K562 (cell line): ENCODE results near the gene CREB3L2. TPM values are rescaled to one million over a fixed set of nuclear protein-coding genes. Genes with fewer than 3 reads are reported as not detected.

Experiments
- ATAC-seq: fragments of 200-7000 bp; cut with Tn5 transposase; 3 replicates; pipeline ENCODE4 v1.9.1; 2020; ENCODE audit warnings: moderate library complexity
- BruUV-seq: library from RNA; stranded (reverse); fragments of 400-500 nt; replicated peaks from 2 replicates; lab custom pipeline; 2021; lab: Mats Ljungman, UMichigan
- CTCF ChIA-PET: fragments of 300-600 bp; formaldehyde crosslinking; extraction: SDS; loops from one replicate; lab custom pipeline; 2021; ENCODE audit warnings: low intra/inter-chr PET ratio; lab: Yijun Ruan, JAX
- POLR2A ChIA-PET: fragments of 300-600, 350-650 bp; sonication (Branson Sonifier 250); formaldehyde crosslinking; extraction: SDS; loops from one replicate; lab custom pipeline; 2021; ENCODE audit warnings: antibody characterized with exemption, inconsistent platforms; lab: Yijun Ruan, JAX
- DNase-seq, 4 experiments: peaks; one replicate each; pipeline versions ENCODE4 v3.0.0 to v3.0.0-alpha.2; 2011 to 2018; ENCODE audit warnings: low spot score in 3 of 4, mixed read lengths in 3 of 4; ENCODE audit errors: extremely low read depth in 1 of 4
- FAIRE-seq: peaks from 2 replicates; lab custom pipeline; 2011; peaks lifted over from hg19 to GRCh38; lab: Jason Lieb, UNC
- H2AFZ ChIP-seq: 2 replicates; pipeline ENCODE4 v1.6.0; 2011; ENCODE audit warnings: low read depth, low read length, control low read depth, inconsistent platforms
- H3K27ac ChIP-seq: fragments of 200-600 bp; 3 replicates; pipeline ENCODE4 v1.8.0; 2011; ENCODE audit warnings: low read depth, mild to moderate bottlenecking, control low read depth, inconsistent platforms, low read length, moderate library complexity, mixed read lengths; ENCODE audit errors: extremely low read depth
- H3K27me3 ChIP-seq, 2 experiments: fragments of 300-600 bp in 1 of 2; 2 replicates in 1 of 2; 3 replicates in 1 of 2; pipeline versions ENCODE4 v1.6.0 to v1.8.0; 2011; ENCODE audit warnings: inconsistent platforms in 2 of 2, low read length in 2 of 2, mild to moderate bottlenecking in 1 of 2, mixed read lengths in 1 of 2, moderate library complexity in 1 of 2; ENCODE audit not compliant: control insufficient read depth in 2 of 2, insufficient read depth in 2 of 2
- H3K36me3 ChIP-seq: fragments of 300-600 bp; 3 replicates; pipeline ENCODE4 v1.8.0; 2011; ENCODE audit warnings: mild to moderate bottlenecking, low read length, inconsistent platforms; ENCODE audit not compliant: control insufficient read depth, insufficient read depth
- H3K4me1 ChIP-seq, 2 experiments: fragments of 200-600 bp in 1 of 2; replicated peaks in 1 of 2; 2 replicates in 1 of 2; 3 replicates in 1 of 2; pipeline versions ENCODE4 v1.5.1 to v1.8.0; 2011; ENCODE audit warnings: inconsistent platforms in 2 of 2, low read length in 2 of 2, mild to moderate bottlenecking in 1 of 2, mixed read lengths in 1 of 2, moderate library complexity in 1 of 2; ENCODE audit not compliant: control insufficient read depth in 2 of 2, insufficient read depth in 2 of 2
- H3K4me2 ChIP-seq: 2 replicates; pipeline ENCODE4 v1.6.1; 2011; ENCODE audit warnings: low read length, control low read depth, inconsistent platforms, mixed read lengths; ENCODE audit not compliant: insufficient read depth
- H3K4me3 ChIP-seq: fragments of 200-600 bp; sonication (generic), shearing (Covaris generic); 2 replicates; pipeline ENCODE4 v1.5.1; 2016; ENCODE audit warnings: control low read depth, inconsistent platforms
- H3K79me2 ChIP-seq: fragments of 200-600 bp; 3 replicates; pipeline ENCODE4 v1.8.0; 2011; ENCODE audit warnings: low read length, inconsistent platforms; ENCODE audit not compliant: control insufficient read depth, insufficient read depth
- H3K9ac ChIP-seq, 2 experiments: 2 replicates each; pipeline versions ENCODE4 v1.6.0 to v1.6.1; 2011; ENCODE audit warnings: low read depth in 2 of 2, low read length in 2 of 2, control low read depth in 1 of 2, inconsistent platforms in 1 of 2, mild to moderate bottlenecking in 1 of 2, mixed read lengths in 1 of 2; ENCODE audit not compliant: insufficient read depth in 1 of 2
- H3K9me1 ChIP-seq: one replicate; pipeline ENCODE4 v1.6.0; 2011; ENCODE audit warnings: inconsistent platforms, mild to moderate bottlenecking, low read length, moderate library complexity; ENCODE audit not compliant: control insufficient read depth, insufficient read depth
- H3K9me3 ChIP-seq: replicated peaks from 2 replicates; pipeline ENCODE4 v1.5.1; 2011; ENCODE audit warnings: low read depth, low read length, inconsistent platforms; ENCODE audit not compliant: control insufficient read depth, insufficient read depth
- H4K20me1 ChIP-seq: replicated peaks from 2 replicates; pipeline ENCODE4 v1.6.1; 2011; ENCODE audit warnings: low read length, inconsistent platforms, mixed read lengths; ENCODE audit not compliant: control insufficient read depth, insufficient read depth
- EHMT2 ChIP-seq: fragments of 450-650 bp; IDR thresholded peaks from 2 replicates; pipeline ENCODE4 v1.6.1; 2018; ENCODE audit warnings: antibody characterized with exemption
- GTF2B ChIP-seq: IDR thresholded peaks from 2 replicates; pipeline ENCODE4 v1.6.1; 2011; ENCODE audit not compliant: insufficient read length; ENCODE audit errors: extremely low read depth
- PHB2 ChIP-seq: fragments of 450-650 bp; IDR thresholded peaks from 2 replicates; pipeline ENCODE4 v1.6.1; 2017; ENCODE audit warnings: low read depth
- POU5F1 ChIP-seq: fragments of 150-350 bp; IDR thresholded peaks from 2 replicates; pipeline ENCODE4 v1.6.1; 2014; ENCODE audit warnings: borderline replicate concordance, low read length, low read depth, mild to moderate bottlenecking; ENCODE audit not compliant: partially characterized antibody
- RHOXF2B ChIP-seq: fragments of 250-450 bp; sonication (Bioruptor Pico); conservative IDR thresholded peaks from 2 replicates; pipeline ENCODE4 v1.5.1; 2021
- ZBTB26 ChIP-seq: fragments of 450-650 bp; formaldehyde crosslinking; IDR thresholded peaks from 2 replicates; pipeline ENCODE4 v1.4.0; 2022; ENCODE audit warnings: missing genetic modification characterization
- ZNF512 ChIP-seq: IDR thresholded peaks from 2 replicates; pipeline ENCODE4 v1.6.1; 2016; ENCODE audit warnings: missing genetic modification characterization, missing compliant biosample characterization
- in situ Hi-C: fragments of 300-500 bp; cut with MboI; formaldehyde crosslinking; loops from 4 replicates; pipeline ENCODE4 v1.15.0; 2018; ENCODE audit warnings: inconsistent platforms, mixed read lengths
- intact Hi-C: fragments of 100-400 bp; cut with micrococcal nuclease; formaldehyde crosslinking; loops from 2 replicates; pipeline ENCODE4 v1.14.2; 2022
- polyA plus RNA-seq, 8 experiments: library from polyadenylated mRNA; depleted of rRNA in 4 of 8; stranded (reverse) in 5 of 8; unstranded in 3 of 8; fragments of >200 nt; fragmentation: Nextera tagmentation in 2 of 8; fragmentation: Illumina TruSeq in 1 of 8; extraction: Ambion mirVana in 2 of 8; extraction: Trizol in 1 of 8; gene quantifications; 2 replicates each; pipeline versions ENCODE4 v1.2.1 to v1.2.3, GENCODE V29; 2011 to 2014; ENCODE audit warnings: inconsistent platforms in 1 of 8, missing spikeins in 1 of 8
- total RNA-seq, 7 experiments: library from RNA; depleted of rRNA in 6 of 7; stranded (reverse); fragments of >200 nt in 6 of 7; fragmentation: Illumina TruSeq in 2 of 7; extraction: Trizol in 2 of 7; gene quantifications; 2 replicates each; pipeline versions ENCODE4 v1.2.1 to v1.2.3, GENCODE V29; 2011 to 2021; ENCODE audit warnings: low replicate concordance in 1 of 7

The CREB3L2 gene
- total and polyA plus RNA-seq, 9 of the 15 experiments (the other 6 are each of a cell fraction or from before 2014, with no cell fraction given) = 7.1 to 45.6 (median 15.8) TPM

GRCh38 chr7:137927386-137927785 lies 74.5 kb downstream of the CREB3L2 start:
- DNase-seq = no peak
- in situ Hi-C loops (no loop called here), intact Hi-C loops (no loop called here)
- Histone ChIP-seq H3K27me3 (no peaks in the 10 kb centered on the region; a peak in 1 of 5 replicates), H3K36me3 (peaks cover 56% of the 10 kb centered on the region), H3K79me2 (peaks cover 33% of the 10 kb centered on the region), H3K4me3 (no peak overlapping the region), H3K9me3 (no peaks in the 10 kb centered on the region), H2AFZ (no peak overlapping the region), H3K27ac (no peak overlapping the region), H3K4me1 (peaks cover 2 to 12% of the 10 kb centered on the region in 2 experiments), H3K4me2 (no peak overlapping the region), H3K9me1 (no peaks in the 10 kb centered on the region), H3K9ac (no peak overlapping the region), H4K20me1 (no peaks in the 10 kb centered on the region)
- ATAC-seq = no peak
- ChIA-PET CTCF (no interaction called here), POLR2A (no interaction called here)
- no TSS peak for BruUV-seq
- FAIRE-seq = no peak
- TF ChIP-seq ZBTB26 (CRISPR knock-in tag) (no peak), EHMT2 (0 out of 2 replicates have a peak, but pooled peaks have one; percentile 31), PHB2 (0 out of 2 replicates have a peak, but pooled peaks have one; percentile 37), RHOXF2B (CRISPR knock-in tag) (no peak), GTF2B (no peak), POU5F1 (no peak), ZNF512 (peak; percentile 84)
